Duodenal mucosa (tissue), 2 donors: ENCODE results near the gene ERN2.
"Not testable (repeated sequence)": the region's sequence is repeated elsewhere in the genome, so short reads cannot be mapped to it uniquely, and the experiment has no call there.

ENCODE experiments used
- H3K27ac ChIP-seq: one replicate; pipeline ENCODE4 v1.7.0; 2013; ENCODE audit warnings: low read depth, low read length
- H3K27me3 ChIP-seq, 2 donors: one replicate each; pipeline ENCODE4 v1.7.0; 2013; ENCODE audit warnings: low read length in 2 of 2, control low read depth in 1 of 2; ENCODE audit not compliant: insufficient read depth in 2 of 2, control insufficient read depth in 1 of 2
- H3K36me3 ChIP-seq, 2 donors: one replicate each; pipeline ENCODE4 v1.7.0; 2013; ENCODE audit warnings: low read length in 2 of 2, control low read depth in 1 of 2; ENCODE audit not compliant: insufficient read depth in 2 of 2, control insufficient read depth in 1 of 2
- H3K4me1 ChIP-seq, 2 donors: one replicate each; pipeline ENCODE4 v1.7.0; 2013; ENCODE audit warnings: low read length in 2 of 2, control low read depth in 1 of 2; ENCODE audit not compliant: insufficient read depth in 2 of 2, control insufficient read depth in 1 of 2
- H3K4me3 ChIP-seq, 2 donors: one replicate each; pipeline ENCODE4 v1.7.0; 2013; ENCODE audit warnings: low read length in 2 of 2, low read depth in 1 of 2
- H3K9ac ChIP-seq, 2 donors: one replicate each; pipeline ENCODE4 v1.7.0; 2013; ENCODE audit warnings: low read length in 2 of 2, low read depth in 1 of 2
- H3K9me3 ChIP-seq, 2 donors: one replicate each; pipeline ENCODE4 v1.7.0; 2013; ENCODE audit warnings: low read length in 2 of 2, control low read depth in 1 of 2; ENCODE audit not compliant: control insufficient read depth in 1 of 2

Gene ERN2

GRCh38 chr16:23742766-23743165 is 29.7 kb upstream of the ERN2 start:
- Histone ChIP-seq H3K9me3 (no peaks in the 10 kb centered on the region), H3K4me3 (no peak overlapping the region), H3K27ac (no peak overlapping the region), H3K36me3 (no peaks in the 10 kb centered on the region), H3K27me3 (peaks cover 0 to 3% of the 10 kb centered on the region in 2 donors), H3K9ac (no peak overlapping the region), H3K4me1 (no peaks in the 10 kb centered on the region)

GRCh38 chr16:23741675-23742303 is 28.8 kb upstream of the ERN2 start:
- no peak overlapping the region for H3K4me3 ChIP-seq
- H3K27me3 ChIP-seq = peaks cover 0 to 3% of the 10 kb centered on the region in 2 donors
- no peak overlapping the region for H3K9ac ChIP-seq

DNA sequence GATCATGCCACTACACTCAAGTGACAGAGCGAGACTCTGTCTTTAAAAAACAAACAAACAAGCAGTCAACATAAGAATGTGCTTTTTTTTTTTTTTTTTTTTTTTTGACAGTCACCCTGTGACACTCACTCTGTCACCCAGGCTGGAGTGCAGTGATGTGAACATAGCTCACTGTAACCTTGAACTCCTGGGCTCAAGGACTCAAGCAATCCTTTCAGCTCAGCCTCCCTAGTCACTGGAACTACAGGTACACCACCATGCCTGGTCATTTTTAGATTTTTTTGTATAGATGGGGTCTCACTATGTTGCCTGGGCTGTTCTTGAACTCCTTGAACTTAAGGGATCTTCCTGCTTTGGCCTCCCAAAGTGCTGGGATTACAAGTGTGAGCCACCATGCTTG is 26.5 kb upstream of the ERN2 start:
- peaks cover 0 to 5% of the 10 kb centered on the region in 2 donors for H3K4me1 ChIP-seq
- H3K27me3 ChIP-seq = peaks cover 0 to 3% of the 10 kb centered on the region in 2 donors
- H3K36me3 ChIP-seq = no peaks in the 10 kb centered on the region
- H3K27ac ChIP-seq = no peak overlapping the region
- H3K4me3 ChIP-seq = no peak overlapping the region
- H3K9ac ChIP-seq = no peak overlapping the region
- no peaks in the 10 kb centered on the region for H3K9me3 ChIP-seq

More at GRCh38 chr16:23741675-23742303, 28.8 kb upstream of the ERN2 start:
- Histone ChIP-seq H3K4me1 (no peaks in the 10 kb centered on the region), H3K27ac (no peak overlapping the region), H3K36me3 (no peaks in the 10 kb centered on the region), H3K9me3 (no peaks in the 10 kb centered on the region)

DNA sequence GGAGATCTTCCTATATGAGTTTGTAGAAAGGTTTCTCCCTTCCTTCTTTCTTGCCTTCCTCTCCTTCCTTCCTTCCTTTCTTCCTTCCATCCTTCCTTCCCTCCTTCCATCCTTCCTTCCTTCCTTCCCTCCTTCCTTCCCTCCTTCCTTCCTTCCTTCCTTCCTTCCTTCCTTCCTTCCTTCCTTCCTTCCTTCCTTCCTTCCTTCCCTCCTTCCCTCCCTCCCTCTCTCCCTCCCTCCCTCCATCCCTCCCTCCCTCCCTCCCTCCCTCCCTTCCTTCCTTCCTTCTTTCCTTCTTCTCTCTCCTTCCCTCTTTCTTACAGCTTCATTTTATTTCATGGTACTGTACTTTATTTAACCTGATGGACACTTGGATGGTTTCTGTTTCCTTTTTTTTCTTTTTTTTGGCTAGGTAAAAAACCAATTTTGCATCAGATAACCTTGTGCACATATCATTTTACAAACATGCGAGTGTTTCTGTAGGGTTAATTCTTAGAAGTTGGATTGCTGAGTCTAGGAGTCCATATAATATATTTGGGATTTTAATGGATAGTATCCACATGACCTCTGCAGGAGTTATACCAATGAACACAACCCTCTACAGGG is 24.5 kb upstream of the ERN2 start:
- not testable (repeated sequence) for H3K36me3 ChIP-seq, H3K4me1 ChIP-seq, H3K27me3 ChIP-seq, H3K9ac ChIP-seq, H3K4me3 ChIP-seq, H3K27ac ChIP-seq, H3K9me3 ChIP-seq

DNA sequence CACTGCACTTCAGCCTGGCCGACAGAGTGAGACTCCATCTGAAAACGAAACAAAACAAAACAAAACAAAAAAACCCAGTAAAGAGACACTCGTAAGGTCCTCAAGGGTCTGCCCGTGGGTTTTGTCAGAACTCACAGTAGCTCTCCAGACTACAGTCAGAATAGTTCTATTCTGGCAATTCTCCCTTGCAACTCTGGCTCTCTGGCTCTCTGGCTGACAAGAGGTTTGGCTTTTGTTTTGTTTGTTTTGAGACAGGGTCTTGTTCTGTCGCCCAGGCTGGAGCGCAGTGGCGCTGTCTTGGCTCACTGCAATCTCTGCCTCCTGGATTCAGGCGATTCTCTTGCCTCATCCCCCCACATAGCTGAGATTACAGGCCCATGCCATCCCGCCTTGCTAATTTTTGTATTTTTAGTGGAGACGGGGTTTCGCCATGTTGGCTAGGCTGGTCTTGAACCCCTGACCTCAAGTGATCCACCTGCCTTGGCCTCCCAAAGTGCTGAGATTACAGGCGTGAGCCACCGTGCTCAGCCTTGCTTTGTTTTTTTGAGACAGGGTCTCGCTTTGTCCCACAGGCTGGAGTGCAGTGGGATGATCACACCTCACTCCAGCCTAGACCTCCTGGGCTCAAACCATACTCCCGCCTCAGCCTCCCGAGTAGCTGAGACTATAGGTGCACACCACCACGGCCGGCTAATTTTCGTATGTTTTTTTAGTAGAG is 21.3 kb upstream of the ERN2 start:
- Histone ChIP-seq H3K36me3 (no peaks in the 10 kb centered on the region), H3K4me1 (peaks cover 5 to 10% of the 10 kb centered on the region in 2 donors), H3K9me3 (no peaks in the 10 kb centered on the region), H3K4me3 (no peak overlapping the region), H3K27me3 (no peaks in the 10 kb centered on the region), H3K27ac (no peak overlapping the region), H3K9ac (no peak overlapping the region)

DNA sequence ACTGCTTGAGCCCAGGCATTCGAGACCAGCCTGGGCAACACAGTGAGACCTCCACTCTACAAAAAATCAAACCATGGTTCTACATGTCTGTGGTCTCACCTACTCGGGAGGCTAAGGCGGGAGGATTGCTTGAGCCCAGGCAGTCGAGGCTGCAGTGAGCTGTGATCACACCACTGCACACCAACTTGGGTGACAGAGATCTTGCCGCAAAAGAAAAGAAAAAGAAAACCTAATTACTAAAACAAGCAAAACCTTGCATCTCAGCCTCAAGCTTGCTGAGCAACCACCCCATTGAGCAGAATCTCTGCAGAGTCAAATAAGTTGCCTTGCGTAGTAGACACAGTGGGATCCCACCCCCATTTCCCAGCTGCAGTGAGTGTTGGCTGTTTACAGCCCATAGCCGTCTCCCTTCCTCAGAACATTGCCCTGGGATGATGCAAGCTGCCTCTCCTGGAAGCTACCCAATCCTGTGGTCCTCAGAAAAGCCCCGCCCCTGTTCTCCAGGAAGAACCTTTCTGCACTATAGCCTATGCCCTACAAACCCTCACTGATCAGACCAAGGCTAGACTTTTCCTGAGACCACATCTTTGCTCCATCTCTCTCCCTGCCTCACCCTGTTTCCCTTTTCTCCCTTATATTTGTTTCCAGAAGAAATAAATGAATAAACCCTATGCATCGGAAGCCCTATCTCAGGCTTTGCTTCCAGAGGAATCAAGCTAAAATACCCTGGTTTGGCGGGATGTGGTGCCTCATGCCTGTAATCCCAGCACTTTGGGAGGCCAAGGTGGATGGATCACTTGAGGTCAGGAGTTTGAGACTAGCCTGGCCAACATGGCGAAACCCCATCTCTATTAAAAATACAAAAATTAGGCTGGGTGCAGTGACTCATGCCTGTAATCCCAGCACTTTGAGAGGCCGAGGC is 16.7 kb upstream of the ERN2 start:
- H3K4me1 ChIP-seq = peaks cover 5 to 6% of the 10 kb centered on the region in 2 donors
- no peaks in the 10 kb centered on the region for H3K9me3 ChIP-seq
- no peak overlapping the region for H3K9ac ChIP-seq
- no peak overlapping the region for H3K4me3 ChIP-seq
- H3K36me3 ChIP-seq = no peaks in the 10 kb centered on the region
- H3K27me3 ChIP-seq = no peaks in the 10 kb centered on the region
- no peak overlapping the region for H3K27ac ChIP-seq

DNA sequence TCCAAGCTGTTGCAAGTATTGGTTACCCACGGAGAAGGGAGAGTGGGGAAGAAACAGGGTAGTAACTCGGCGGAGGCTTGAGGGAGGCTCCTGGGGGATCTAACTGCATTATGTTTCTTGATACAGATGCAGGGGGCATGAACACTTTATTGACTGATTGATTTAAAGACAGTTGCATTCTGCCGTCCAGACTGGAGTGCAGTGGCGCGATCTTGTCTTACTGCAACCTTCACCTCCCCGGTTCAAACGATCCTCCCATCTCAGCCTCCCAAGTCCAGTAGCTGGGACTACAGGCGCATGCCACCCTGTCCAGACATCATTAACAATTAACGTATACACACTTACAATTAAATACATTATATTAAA is 15.1 kb upstream of the ERN2 start:
- Histone ChIP-seq H3K9me3 (no peaks in the 10 kb centered on the region), H3K27ac (no peak overlapping the region), H3K27me3 (no peaks in the 10 kb centered on the region), H3K4me1 (peaks cover 5 to 6% of the 10 kb centered on the region in 2 donors), H3K4me3 (no peak overlapping the region), H3K36me3 (no peaks in the 10 kb centered on the region), H3K9ac (no peak overlapping the region)

- no peaks in the 10 kb centered on the region for H3K36me3 ChIP-seq
- H3K9me3 ChIP-seq = no peaks in the 10 kb centered on the region
- peaks cover 5 to 6% of the 10 kb centered on the region in 2 donors for H3K4me1 ChIP-seq
- no peak overlapping the region for H3K4me3 ChIP-seq
- no peak overlapping the region for H3K9ac ChIP-seq
- H3K27me3 ChIP-seq = no peaks in the 10 kb centered on the region
- no peak overlapping the region for H3K27ac ChIP-seq
Measured at GRCh38 chr16:23726710-23727109, 13.7 kb upstream of the ERN2 start.

- Histone ChIP-seq H3K27ac (no peak overlapping the region), H3K27me3 (no peaks in the 10 kb centered on the region), H3K9ac (no peak overlapping the region), H3K9me3 (no peaks in the 10 kb centered on the region), H3K36me3 (no peaks in the 10 kb centered on the region), H3K4me1 (peaks cover 4 to 5% of the 10 kb centered on the region in 2 donors), H3K4me3 (no peak overlapping the region)
Measured at GRCh38 chr16:23724785-23725131, 11.7 kb upstream of the ERN2 start.
